ENCODE data around the gene TELO2.
"Not testable (repeated sequence)": the region's sequence is repeated elsewhere in the genome, so short reads cannot be mapped to it uniquely, and the experiment has no call there.

Gene TELO2

DNA sequence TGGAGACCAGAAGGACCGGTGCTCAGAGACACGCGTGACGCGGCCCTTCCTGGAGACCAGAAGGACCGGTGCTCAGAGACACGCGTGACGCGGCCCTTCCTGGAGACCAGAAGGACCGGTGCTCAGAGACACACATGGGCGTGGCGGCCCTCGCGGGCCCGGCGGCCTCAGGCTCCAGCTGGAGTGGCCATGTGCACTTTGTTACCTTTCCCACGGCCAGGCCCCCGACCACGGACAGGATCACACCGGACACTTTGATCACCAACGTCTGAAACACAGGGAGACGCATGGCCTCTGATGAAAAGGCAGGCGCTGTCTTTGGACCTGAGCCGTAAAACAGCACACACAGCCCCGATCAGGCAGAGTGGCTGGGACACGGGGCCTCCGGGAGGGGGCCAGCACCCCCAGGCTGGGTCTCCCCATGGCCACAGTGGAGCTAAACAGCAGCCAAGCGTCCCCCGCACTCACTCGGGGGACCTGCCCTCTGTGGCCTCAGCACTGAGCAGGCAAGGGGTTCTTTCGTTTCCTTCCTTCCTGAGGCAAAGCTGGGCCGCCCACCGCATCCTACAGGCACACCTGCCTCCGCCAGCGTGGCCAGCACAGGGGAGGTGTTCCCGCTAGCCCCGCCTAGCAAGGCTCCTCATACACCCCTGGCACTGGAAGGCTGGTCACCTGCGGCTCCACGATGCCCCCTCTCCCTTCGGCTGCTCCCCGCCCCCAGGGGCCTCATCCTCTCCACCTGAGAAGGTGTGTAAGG lies 35.5 kb upstream of the TELO2 start:
- DNase-seq (ENCODE audit: low read depth in 2 of 3, low spot score in 1 of 3), result no peak

DNA sequence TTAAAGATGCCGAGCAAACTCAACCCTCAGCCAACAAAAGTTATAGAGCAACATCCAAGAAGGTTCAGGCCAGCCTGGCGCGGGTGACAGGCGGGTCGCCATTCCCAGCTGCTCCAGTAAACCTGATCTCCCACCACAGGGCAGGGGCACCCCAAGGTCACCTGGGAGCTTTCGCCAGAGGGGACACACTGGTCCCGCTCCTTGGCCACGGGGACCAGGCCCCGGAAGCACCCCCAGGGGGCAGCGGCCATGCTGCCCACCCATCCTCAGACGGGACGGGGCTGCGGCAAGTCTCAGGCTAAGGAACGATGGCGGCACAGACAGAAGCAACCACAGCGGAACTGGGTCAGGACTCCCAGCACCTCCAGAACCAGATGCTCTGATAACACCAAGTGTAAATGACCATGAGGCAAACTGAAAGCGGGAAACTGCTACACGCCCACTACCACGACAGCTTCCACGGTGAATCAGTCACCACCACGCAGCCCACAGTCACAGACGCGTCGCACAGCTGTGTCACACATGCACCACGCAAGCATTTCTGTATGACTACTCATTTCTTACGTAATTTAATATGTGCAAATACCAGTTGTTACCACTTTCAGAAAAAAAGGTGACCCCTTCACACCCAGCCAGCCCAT lies 34.7 kb upstream of the TELO2 start:
- peak; percentile 5 to 33 (median 23) for DNase-seq (ENCODE audit: low read depth in 2 of 3, low spot score in 1 of 3)

GRCh38 chr16:1458977-1459341 lies 34.2 kb upstream of the TELO2 start:
- DNase-seq (ENCODE audit: low read depth in 2 of 3, low spot score in 1 of 3), result no peak

- no peak for DNase-seq (ENCODE audit: low read depth in 2 of 3, low spot score in 1 of 3)
These were observed 33.2 kb upstream of the TELO2 start for GRCh38 chr16:1459967-1460366.

DNA sequence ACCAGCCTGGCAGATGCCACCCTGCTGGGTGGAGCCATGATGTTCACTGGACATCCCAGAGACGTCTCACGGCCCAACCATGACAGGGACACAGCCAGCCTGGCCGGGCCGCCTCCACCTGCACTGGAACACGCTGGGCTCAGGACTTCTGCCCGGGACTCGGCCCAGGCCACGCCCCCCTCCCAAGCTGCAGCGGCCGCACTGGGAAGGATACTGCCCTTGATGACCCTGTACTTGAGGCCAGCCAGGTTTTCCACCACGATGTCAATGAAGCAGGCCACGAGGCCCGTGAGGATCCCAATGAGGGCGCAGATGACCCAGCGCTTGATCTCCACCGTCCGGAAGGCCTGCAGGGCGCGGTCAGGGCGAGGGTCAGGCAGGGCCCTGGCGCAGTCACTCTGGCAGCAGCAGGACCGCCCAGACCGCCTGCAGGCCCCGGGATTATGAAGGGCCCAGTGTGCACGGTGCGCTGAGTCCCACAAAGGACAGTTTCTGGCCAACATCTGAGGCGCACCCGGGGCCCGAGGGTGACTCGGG lies 32.5 kb upstream of the TELO2 start:
- no peak for DNase-seq (ENCODE audit: low read depth in 2 of 3, low spot score in 1 of 3)

DNA sequence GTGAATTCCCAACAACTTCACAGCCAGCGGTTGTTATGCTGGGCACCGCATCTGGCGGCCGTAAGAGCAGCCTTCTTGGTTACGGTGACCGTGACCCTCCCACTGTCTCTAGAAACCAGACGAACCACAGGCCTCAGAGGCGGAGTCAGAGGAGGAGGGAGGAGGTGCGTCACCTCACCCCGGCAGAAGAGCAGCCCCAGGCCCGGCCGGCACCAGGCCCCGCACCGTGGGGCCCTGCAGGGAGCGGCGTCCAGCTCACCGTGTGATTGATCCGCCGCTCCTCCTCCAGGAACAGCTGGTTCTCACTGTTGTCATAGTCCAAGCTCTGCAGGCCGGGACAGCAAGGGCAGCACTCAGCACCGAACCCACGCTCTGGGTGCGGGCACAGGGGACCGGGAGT lies 32.0 kb upstream of the TELO2 start:
- DNase-seq (ENCODE audit: low read depth in 2 of 3, low spot score in 1 of 3), result no peak

DNA sequence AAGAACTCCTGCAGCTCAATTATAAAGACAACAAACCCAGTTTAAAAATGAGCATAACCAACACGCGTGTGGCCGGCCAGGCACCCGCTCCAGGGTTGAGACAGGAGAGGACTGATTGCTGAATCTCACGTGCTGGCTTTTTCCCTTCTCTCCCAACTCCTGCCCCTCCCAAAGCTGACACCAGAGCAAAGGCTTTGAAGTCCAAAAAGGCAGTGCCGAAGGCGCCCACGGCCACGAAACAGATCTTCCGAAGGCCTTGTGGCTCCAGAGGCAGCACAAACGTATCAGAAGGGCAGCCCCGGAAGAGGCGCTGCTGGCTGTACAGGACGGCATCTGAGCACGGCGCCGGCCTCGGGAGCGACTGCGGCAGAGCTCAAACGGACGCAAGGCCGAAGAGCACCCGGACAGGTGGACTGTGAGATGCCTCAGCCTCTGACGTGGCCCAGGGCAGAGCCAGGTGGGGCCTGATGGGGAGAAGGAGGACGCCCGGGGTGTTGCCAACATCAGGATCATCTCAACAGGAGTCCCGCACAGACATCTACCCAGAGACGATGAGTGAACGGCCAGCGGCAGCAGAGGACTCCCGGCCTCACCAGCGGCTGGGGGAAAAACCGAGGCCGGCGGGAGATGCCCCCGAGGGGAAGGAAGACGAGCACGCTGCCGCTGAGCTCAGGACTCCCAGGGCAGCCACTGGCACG lies 28.8 kb upstream of the TELO2 start:
- no peak for DNase-seq (ENCODE audit: low read depth in 2 of 3, low spot score in 1 of 3)

DNA sequence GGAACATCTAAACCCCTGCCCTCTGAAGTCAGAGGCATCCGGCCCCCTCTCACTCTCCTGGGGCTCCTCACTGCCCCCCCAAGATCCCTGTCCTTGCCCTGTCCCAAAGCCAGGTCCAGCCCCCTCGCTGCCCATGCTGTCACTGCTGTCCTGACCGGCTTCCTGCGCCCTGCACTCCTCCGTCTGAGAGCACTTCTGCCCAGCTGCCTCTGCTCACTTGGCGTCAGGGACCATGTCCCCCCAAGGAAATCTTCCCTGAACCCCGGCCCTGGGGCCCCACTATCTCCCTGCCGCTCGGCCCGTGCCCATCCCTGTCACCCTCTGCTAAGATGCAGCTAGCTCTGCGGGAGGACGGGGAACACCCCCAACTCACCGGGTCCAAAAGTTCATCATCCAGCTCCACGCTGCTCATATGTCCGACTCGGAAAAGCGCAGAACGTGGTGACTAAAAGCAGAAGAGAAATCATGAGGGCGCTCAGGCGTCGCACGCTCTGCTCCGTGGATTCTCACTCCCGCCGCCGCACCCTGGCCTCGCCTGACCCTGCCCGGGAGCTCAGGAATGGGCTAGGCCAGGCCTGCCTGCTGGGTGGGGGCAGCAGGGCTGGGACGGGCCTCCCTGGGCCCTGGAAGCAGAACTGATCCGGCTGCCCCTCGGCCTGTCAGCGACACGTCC lies 28.1 kb upstream of the TELO2 start:
- no peak for DNase-seq (ENCODE audit: low read depth in 2 of 3, low spot score in 1 of 3)

- no peak for DNase-seq (ENCODE audit: low read depth in 2 of 3, low spot score in 1 of 3)
These were observed 27.6 kb upstream of the TELO2 start for GRCh38 chr16:1465567-1465915.

DNA sequence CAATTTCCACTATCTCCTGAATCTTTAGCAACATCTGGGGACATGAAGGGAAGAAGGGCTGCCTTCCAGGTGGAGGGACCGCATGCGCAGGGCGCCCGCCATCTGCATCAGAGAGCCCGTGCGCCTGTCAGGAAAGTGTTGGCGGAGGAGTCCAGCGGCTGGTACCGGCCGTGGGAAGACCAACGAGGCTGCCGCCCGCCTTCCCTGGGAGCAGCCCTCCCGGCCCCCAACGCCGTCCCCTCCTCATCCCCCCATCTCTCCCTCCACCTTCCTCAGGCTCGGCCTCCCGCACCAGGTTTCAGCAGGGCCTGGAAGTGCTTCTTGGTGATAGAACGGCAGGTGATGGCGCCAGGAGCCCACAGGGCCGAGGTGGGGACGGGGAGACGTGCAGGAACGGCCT lies 27.1 kb upstream of the TELO2 start:
- no peak for DNase-seq (ENCODE audit: low read depth in 2 of 3, low spot score in 1 of 3)

DNA sequence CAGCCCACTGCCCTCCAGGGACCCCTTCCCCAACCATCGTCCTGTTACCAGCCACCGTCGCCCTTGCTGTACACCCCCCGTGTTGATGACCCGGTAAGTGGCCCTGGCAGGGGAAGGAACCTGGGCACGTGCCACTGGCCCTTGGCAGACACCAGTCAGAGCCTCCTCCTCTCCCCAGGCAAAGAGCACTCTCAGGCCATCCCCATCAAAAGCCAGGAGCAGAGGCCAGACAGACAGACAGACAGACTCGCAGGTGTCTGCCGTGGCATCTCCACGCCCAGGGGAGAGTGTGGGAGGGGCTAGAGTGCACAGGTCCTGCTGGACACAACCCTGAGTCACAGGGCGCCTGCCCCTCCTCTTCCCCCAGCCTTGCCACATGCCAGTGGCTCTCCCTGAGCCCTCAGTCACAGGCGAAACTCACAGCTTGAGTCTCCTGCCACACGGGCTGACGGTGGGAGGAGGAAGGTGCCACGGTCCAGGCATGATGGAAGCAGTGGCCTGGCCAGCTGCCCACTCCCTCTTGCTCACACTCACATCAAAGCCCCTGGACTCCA lies 26.1 kb upstream of the TELO2 start:
- no peak for DNase-seq (ENCODE audit: low read depth in 2 of 3, low spot score in 1 of 3)

- DNase-seq (ENCODE audit: low read depth in 2 of 3, low spot score in 1 of 3), result no peak
These were observed 24.7 kb upstream of the TELO2 start for GRCh38 chr16:1468426-1468810.

GRCh38 chr16:1469141-1469540 lies 24.0 kb upstream of the TELO2 start:
- DNase-seq (ENCODE audit: low read depth in 2 of 3, low spot score in 1 of 3), result not testable (repeated sequence)

DNA sequence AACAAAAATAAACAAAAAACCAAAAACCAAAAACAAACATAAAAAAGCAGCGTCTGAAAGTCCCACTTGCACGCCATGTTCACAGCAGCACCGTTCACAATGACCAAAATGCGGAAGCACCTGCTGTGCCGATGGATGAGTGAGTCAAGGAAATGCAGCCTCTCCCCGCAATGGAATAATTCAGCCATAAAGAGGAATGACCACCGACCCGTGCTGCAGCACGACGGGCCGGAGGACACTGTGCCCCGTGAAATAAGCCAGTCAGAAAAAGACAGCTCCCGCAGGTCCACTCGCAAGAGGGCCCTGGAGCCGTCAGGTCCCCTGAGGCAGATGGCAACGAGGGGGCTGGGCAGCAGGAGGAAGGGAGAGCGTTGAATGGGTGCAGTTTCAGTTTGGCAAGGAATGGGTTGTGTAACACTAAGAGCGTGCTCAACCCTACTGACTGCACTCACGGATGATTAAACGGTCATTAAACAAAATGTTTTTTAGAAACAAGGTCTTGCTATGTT lies 23.4 kb upstream of the TELO2 start:
- DNase-seq (ENCODE audit: low read depth in 2 of 3, low spot score in 1 of 3), result no peak

- DNase-seq (ENCODE audit: low read depth in 2 of 3, low spot score in 1 of 3), result no peak
These were observed 22.5 kb upstream of the TELO2 start for GRCh38 chr16:1470481-1471251.

DNA sequence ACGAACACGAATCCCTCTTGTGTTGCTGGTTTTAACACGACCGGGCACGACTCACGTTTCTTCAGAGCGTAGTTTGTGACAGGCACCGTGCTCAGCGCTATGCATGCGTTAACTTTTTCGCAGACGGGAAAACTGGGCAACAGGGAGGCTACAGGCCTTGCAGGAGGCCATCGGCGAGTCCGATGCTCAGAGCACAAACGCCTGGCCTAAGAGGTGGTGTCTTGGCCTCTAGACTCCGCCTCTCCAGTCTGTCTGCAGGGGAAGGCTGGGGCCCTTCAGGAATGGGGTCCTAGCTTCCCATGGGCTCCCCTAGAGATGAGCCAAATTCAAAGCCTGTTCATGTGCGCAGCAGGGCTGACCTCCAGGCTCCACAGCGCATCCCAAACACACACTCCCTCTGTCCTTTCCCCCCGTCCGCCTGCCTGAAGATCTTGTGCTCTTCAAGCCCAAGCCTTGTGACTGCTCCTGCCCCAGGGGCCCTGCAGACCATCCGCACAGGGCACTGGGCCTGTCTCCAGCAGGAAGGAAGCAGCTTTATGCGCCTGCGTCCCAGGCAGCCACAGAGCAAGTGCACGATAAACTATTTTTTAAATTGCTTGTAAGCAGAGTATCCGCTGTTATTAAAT lies 21.5 kb upstream of the TELO2 start:
- DNase-seq (ENCODE audit: low read depth in 2 of 3, low spot score in 1 of 3), result no peak

- DNase-seq (ENCODE audit: low read depth in 2 of 3, low spot score in 1 of 3), result no peak
These were observed 20.2 kb upstream of the TELO2 start for GRCh38 chr16:1472974-1473373.

- no peak for DNase-seq (ENCODE audit: low read depth in 2 of 3, low spot score in 1 of 3)
These were observed 18.9 kb upstream of the TELO2 start for GRCh38 chr16:1474082-1474795.

DNA sequence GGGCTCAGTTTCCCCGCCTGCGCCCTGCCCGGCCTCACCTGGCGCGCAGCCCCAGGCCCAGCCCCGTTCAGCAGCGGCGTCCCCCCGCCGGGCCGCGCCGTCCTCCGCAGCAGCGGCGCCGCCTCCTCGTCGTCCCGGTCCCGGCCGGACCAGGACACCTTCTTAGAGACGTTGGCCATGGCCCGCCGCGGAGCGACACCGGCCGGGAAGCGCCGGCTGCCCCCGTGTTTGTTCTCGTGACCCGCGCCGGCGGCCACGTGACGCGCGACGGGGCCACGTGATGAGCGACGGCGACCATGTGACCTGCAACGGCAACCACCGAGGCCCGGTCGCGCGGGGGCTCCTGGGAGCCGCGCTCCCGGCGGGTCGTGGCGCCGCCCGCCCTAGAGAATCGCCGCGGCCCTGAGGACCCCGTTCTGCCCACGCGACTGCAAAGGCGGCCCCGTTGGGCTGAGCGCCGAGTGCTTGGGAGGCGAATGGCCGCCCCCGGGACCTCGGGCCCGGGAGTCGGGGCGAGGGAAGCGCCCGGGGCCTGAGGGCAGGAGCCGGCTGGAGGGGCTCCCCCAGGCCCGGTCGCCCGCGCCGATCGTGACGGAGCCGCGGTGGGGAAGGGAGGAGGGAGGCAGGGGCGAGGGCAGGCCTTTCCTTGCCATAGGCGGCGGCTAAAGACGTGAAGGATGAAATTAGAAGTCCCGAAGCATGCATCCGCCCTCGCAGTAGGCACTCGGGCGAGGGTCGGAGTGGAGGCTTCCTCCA lies 18.2 kb upstream of the TELO2 start, which contains the start of gene CLCN7:
Gene CLCN7 (minus strand): TSS at position 233 of the 756 bp plus-strand sequence. CDS start 54 bp downstream, at position 179.
- peak; percentile 78 to 87 (median 79) for DNase-seq (ENCODE audit: low read depth in 2 of 3, low spot score in 1 of 3)
